Stimulated activated CD4-positive, alpha-beta T cell treated with anti-CD3 and anti-CD28 coated beads, Interleukin-1b, Interleukin-23, amount 100 ng/mL, for 4 hours (primary cell): ENCODE results near the gene MSANTD3.

Experiments
- DNase-seq, 2 donors: peaks; one replicate each; pipeline ENCODE4 v3.0.0-alpha.2; 2020; ENCODE audit warnings: low read depth in 2 of 2

The MSANTD3 gene

DNA sequence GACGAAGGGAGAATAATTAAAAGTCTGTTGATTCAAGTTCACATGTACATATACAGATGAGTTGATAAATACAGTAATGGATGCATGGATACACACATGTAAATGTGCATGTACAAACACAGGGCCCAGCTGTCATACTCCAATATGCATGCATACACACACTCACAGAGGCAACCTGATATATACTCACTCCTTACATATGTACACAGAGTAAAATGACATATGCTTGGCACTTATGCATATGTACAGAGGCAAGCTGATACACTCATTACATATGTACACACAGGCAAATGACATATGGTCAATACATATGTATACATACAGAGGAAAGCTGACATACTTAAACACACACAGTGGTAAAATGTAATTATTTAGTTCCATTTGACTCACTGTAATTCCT is 38.8 kb downstream of the MSANTD3 start:
- DNase-seq, result no peak

GRCh38 chr9:100466171-100466828 is 39.4 kb downstream of the MSANTD3 start:
- no peak for DNase-seq

GRCh38 chr9:100466829-100467221 is 39.9 kb downstream of the MSANTD3 start:
- DNase-seq, result no peak

DNA sequence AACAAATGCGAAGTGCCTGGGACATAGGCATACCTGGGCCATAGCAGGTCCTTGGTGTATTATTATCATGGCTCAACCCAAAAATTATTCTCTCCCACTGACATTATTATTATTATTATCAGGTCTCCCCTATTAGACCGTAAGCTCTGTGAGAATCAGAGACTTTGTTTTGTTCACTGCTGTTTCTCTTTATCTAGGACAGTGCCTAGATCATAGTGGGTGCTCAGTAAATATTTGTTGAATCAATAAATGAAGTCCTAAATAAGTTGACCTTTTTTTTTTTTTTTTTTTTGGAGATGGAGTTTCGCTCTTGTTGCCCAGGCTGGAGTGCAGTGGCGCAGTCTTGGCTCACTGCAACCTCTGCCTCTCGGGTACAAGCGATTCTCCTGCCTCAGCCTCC is 41.1 kb downstream of the MSANTD3 start:
- no peak for DNase-seq

DNA sequence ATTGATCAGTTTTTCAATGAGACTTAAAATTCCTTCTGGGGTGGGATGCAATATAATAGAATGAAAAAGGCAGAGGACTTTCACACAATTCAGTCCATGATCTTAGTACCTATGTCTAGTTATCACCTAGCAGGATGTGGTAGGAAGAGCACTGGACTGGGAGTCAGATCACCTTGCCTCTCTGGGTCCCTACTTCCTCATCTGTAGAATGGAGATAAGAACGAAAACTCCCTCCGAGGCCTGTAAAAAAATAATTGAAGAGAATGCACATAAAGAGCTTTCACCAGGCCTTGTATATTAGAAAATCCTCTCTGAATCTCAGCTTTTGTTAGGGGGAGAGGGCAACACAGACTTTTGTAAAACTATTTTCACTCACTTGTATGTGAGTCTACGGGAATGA is 45.3 kb downstream of the MSANTD3 start:
- no peak for DNase-seq

DNA sequence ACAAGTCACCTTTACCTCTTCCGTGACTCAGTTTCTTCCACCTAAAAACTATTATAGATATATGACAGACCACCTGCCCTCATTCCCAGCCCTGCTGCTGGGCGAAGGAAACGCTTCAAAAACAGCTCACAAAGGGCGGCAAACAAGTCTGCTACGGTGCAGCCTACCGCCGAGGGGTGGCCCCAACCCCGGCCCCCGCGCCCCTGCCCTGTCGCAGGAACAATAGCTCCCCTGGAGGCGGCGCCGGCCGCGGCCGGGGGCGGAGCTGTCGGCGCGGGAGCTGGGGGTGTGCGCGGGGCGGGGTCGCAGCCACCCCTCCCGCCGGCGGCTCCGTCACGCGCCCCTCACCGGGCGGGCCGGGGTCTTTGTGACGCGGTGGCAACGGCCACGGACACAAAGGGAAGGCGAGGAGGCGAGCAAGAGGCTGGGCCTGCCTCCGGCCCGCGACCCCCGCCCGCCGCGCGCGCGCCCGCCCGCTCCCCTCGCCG is 45.9 kb downstream of the MSANTD3 start, which contains the start of gene TMEFF1:
TSS of gene TMEFF1 (plus strand) at position 362 of the 488 bp plus-strand sequence. CDS start 396 bp downstream, outside the sequence.
- DNase-seq, result peak; percentile 15 to 48

DNA sequence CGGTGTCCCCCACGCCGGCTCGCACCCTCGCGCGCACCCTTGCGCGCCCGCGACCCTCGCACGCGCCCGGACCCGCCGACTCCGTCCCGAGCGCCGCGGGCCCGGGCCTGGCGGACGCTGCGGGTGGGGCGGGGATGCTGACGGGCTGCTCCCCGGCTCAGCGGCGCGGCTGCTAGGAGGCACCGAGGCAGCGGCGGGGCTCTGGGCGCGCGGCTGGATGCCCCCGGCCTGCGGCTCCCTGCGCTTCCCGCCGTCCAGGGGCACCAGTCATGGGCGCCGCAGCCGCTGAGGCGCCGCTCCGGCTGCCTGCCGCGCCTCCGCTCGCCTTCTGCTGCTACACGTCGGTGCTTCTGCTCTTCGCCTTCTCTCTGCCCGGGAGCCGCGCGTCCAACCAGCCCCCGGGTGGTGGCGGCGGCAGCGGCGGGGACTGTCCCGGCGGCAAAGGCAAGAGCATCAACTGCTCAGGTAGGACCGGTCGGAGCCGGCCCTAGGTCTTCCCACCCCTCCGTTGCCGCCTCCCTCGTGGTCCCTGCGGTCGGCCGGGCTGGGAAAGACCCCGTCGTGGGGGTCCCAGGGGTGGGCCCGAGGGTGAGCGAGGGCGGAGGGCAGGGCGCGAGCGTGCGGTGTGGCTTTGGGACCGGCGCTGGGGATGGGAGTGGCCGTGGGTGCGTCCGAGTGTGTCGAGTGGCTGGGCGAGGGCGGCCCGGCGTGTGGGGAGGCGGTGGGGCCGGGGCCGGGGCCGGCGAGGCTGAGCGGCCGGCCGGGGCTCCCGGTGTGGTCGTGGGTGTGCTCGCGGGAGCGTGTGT is 46.5 kb downstream of the MSANTD3 start:
- DNase-seq, result peak in 1 of 2 donors; percentile 20

DNA sequence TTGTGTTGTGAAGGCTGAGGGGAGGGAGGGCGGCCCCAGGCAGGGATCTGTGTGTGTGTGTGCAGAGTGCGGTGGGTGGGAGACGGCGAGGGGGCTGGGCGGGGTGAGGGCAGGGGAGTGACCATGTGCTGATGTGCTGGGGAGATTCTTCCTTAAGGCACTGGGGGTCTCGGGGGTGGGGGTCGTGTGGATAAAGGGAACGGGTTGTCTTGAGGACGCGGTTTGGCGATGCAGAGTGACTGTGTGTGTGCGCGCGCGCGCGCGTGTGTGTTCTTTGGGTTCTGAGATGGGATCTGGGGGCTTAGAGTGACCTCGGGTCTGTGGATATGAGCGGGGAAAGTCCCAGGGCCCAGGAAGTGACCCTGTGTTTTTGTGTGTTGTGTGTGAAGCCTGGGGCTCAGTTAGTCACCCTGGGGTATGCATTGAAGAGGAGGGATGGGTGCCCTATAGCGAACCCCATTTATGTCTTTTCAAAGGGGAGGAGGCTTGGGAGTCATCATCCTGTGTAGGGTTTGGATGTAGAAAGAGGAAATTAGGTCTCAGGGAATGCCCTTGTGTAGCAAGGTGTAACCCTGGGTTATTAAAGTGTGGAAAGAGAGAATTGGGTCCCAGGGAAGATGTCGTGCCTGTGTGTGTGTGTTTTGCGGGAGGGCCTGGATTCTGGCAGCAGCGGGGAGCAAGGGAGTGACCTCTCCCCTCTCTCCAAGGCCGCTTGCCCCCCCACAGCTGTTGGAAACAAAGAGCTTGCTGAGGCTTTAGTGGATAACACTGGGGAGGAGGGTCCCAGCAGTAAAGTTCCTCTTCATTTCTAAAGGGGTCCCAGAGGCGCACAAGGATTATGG is 47.4 kb downstream of the MSANTD3 start:
- no peak for DNase-seq

DNA sequence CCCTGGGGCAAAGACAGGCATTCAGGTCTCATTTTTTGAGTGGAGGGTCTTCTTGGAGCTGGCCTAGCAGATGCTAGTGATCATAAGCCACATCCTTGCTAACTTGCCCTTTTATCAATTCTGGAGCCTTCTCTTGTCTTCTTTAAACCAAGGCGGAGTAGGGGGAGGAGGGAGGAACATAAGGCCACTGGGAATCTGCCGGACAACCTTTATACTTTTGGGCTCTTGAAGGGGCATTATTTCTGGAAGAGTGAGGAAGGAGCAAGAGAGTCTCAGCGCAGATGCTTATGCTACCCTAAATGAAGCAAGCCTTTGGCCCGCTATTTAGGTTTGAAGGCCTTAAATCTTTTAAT is 48.0 kb downstream of the MSANTD3 start:
- DNase-seq, result no peak

GRCh38 chr9:100477241-100477640 is 50.3 kb downstream of the MSANTD3 start:
- no peak for DNase-seq

DNA sequence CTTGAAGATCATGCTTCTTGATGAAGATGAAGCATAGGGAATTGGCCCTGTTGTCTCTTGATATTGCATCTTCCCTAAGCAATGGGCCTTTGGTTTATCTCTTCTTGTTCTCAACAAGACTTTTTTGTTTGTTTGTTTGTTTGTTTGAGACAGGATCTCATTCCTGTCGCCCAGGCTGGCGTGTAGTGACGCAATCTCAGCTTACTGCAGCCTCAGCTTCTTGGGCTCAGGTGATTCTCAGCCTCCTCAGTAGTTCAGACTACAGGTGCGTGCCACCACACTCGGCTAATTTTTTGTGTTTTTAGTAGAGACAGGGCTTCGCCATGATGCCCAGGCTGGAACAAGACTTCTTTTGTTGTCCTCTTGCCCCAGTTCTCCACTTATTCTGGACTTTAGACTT is 51.2 kb downstream of the MSANTD3 start:
- DNase-seq, result no peak

- no peak for DNase-seq
Observed at GRCh38 chr9:100479820-100480219, 52.9 kb downstream of the MSANTD3 start.

DNA sequence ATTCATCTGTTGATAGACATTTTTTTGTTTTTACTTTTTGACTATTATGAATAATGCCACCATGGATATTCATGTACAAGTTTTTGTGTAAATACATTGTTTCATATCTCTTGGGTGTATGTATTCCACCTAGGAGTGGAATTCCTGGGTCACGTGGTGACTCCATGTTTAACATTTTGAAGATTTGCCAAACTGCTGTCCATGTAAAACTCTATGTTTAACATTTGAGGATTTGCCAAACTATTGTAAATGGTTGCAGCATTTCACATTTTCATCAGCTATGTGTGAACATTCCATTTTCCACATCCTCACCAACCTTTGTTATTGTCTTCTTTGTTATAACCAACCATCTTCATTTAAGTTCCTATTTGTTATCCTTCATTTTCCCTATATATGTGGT is 58.3 kb downstream of the MSANTD3 start:
- no peak for DNase-seq

- DNase-seq, result no peak
Observed at GRCh38 chr9:100486479-100487176, 59.7 kb downstream of the MSANTD3 start.

GRCh38 chr9:100488177-100488576 is 61.2 kb downstream of the MSANTD3 start:
- DNase-seq, result no peak

DNA sequence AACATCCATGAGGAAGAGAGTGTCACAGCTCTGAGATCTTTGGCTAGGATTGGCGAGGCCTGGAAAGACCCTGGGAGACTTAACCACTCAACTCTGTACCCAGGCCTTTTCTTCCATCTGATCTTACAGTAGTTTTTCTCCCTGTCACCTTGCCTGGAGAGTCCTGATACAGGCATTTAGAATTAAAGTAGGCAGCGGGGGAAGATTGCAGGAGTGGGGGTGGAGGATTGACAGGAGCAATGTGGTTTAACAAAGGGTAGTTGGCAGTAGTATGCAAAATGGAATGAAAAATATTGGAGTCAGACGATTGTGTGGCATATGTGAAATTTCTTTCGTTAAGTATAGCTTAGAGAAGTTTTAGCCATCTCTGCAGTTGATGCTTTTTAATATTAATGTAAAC is 62.9 kb downstream of the MSANTD3 start:
- DNase-seq, result no peak

- DNase-seq, result no peak
Observed at GRCh38 chr9:100492952-100493351, 66.0 kb downstream of the MSANTD3 start.

DNA sequence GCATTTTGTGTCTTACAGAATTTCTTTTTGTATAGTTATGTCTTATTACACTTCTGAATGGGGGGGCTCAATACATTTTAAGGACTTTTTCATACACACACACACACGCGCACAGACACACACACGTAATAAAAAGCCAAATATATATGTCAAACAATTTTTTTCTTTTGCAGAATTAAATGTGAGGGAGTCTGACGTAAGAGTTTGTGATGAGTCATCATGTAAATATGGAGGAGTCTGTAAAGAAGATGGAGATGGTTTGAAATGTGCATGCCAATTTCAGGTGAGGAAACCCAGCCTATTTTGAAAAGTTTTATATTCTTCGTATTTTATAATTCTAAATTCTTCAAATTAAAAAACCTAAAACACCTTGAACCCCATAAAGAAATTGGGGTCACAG is 71.6 kb downstream of the MSANTD3 start:
- DNase-seq, result no peak

- no peak for DNase-seq
Observed at GRCh38 chr9:100499460-100499859, 72.5 kb downstream of the MSANTD3 start.

GRCh38 chr9:100499866-100500265 is 72.9 kb downstream of the MSANTD3 start:
- no peak for DNase-seq
